GM19467 (cell line): ENCODE results near the gene MYBPC3.

Experiments
- ATAC-seq: cut with Tn5 transposase; IDR thresholded peaks from one replicate; pipeline ENCODE4 v1.9.1; 2021; ENCODE audit warnings: mild to moderate bottlenecking, moderate library complexity; ENCODE audit not compliant: unreplicated experiment

MYBPC3 gene

GRCh38 chr11:47359162-47359561 lies 6.7 kb upstream of the MYBPC3 start:
- no peak for ATAC-seq

GRCh38 chr11:47358731-47359051 lies 6.2 kb upstream of the MYBPC3 start:
- ATAC-seq, result no peak

- no peak for ATAC-seq
Observed at GRCh38 chr11:47357985-47358730, 5.7 kb upstream of the MYBPC3 start.

GRCh38 chr11:47356998-47357329 lies 4.5 kb upstream of the MYBPC3 start:
- ATAC-seq, result no peak

- ATAC-seq, result no peak
Observed at GRCh38 chr11:47356129-47356997, 3.9 kb upstream of the MYBPC3 start.

GRCh38 chr11:47355283-47356128 lies 3.0 kb upstream of the MYBPC3 start:
- ATAC-seq, result no peak

GRCh38 chr11:47354913-47355282 lies 2.4 kb upstream of the MYBPC3 start:
- ATAC-seq, result no peak

GRCh38 chr11:47353978-47354774 lies 1.7 kb upstream of the MYBPC3 start:
- no peak for ATAC-seq

GRCh38 chr11:47351156-47352126 lies 1.1 kb downstream of the MYBPC3 start:
- no peak for ATAC-seq

GRCh38 chr11:47350315-47350714 lies 2.2 kb downstream of the MYBPC3 start:
- ATAC-seq, result no peak

GRCh38 chr11:47349521-47350095 lies 2.9 kb downstream of the MYBPC3 start:
- no peak for ATAC-seq

- ATAC-seq, result no peak
Observed at GRCh38 chr11:47348859-47349258, 3.6 kb downstream of the MYBPC3 start.

- no peak for ATAC-seq
Observed at GRCh38 chr11:47348131-47348802, 4.2 kb downstream of the MYBPC3 start.

- ATAC-seq, result no peak
Observed at GRCh38 chr11:47347137-47347536, 5.4 kb downstream of the MYBPC3 start.

- ATAC-seq, result no peak
Observed at GRCh38 chr11:47345890-47346563, 6.5 kb downstream of the MYBPC3 start.

GRCh38 chr11:47342854-47343253 lies 9.6 kb downstream of the MYBPC3 start:
- no peak for ATAC-seq

GRCh38 chr11:47342036-47342803 lies 10.3 kb downstream of the MYBPC3 start:
- no peak for ATAC-seq
